Measurements from ENCODE around the gene NPAT.

DNA sequence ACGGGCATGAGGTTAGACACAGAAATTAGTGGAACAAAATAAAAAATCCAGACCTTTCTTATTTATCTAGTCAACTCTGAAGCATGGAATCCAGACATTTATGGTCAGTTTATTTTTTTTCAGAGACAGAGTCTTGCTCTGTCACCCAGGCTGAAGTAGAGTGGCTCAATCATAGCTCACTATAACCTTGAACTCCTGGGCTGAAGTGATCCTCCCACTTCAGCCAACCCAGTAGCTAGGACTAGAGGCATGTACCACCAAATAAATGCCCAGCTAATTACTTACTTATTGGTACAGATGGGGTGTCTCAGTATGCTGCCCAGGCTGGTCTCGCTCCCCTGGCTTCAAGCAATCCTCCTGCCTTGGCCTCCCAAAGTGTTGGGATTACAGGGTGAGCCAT, 8.7 kb downstream of the NPAT start:
- TF ChIP-seq MXI1 (IDR thresholded peaks at IDR 0.05; ENCODE audit: borderline replicate concordance, low read depth, low read length) (no peak), CHD1 (IDR thresholded peaks at IDR 0.05; ENCODE audit: low read depth, low read length) (no peak), CEBPB (IDR thresholded peaks at IDR 0.05; ENCODE audit: low read depth, low read length) (no peak), POLR2A (IDR thresholded peaks at IDR 0.05; ENCODE audit: low read depth, low read length) (no peak)
- TF ChIP-seq, protein P1, sequence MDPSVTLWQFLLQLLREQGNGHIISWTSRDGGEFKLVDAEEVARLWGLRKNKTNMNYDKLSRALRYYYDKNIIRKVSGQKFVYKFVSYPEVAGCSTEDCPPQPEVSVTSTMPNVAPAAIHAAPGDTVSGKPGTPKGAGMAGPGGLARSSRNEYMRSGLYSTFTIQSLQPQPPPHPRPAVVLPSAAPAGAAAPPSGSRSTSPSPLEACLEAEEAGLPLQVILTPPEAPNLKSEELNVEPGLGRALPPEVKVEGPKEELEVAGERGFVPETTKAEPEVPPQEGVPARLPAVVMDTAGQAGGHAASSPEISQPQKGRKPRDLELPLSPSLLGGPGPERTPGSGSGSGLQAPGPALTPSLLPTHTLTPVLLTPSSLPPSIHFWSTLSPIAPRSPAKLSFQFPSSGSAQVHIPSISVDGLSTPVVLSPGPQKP (IDR thresholded peaks at IDR 0.05; ENCODE audit: borderline replicate concordance, low read depth, low read length), result no peak
- TF ChIP-seq, protein P2, sequence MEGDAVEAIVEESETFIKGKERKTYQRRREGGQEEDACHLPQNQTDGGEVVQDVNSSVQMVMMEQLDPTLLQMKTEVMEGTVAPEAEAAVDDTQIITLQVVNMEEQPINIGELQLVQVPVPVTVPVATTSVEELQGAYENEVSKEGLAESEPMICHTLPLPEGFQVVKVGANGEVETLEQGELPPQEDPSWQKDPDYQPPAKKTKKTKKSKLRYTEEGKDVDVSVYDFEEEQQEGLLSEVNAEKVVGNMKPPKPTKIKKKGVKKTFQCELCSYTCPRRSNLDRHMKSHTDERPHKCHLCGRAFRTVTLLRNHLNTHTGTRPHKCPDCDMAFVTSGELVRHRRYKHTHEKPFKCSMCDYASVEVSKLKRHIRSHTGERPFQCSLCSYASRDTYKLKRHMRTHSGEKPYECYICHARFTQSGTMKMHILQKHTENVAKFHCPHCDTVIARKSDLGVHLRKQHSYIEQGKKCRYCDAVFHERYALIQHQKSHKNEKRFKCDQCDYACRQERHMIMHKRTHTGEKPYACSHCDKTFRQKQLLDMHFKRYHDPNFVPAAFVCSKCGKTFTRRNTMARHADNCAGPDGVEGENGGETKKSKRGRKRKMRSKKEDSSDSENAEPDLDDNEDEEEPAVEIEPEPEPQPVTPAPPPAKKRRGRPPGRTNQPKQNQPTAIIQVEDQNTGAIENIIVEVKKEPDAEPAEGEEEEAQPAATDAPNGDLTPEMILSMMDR (conservative IDR thresholded peaks at IDR 0.05; ENCODE audit: low read depth, low read length), result no peak
